ENCODE data around the gene PYGM. TPM values are rescaled to one million over a fixed set of nuclear protein-coding genes. Genes with fewer than 3 reads are reported as not detected.
A peak's percentile ranks its signal among the peaks of the same experiment; 100 is the strongest.

PYGM gene
- total and polyA plus RNA-seq, 2 of the 8 experiments (the other 6 are each of a cell fraction or from before 2014, with no cell fraction given): 9.6 to 10.0 TPM

DNA sequence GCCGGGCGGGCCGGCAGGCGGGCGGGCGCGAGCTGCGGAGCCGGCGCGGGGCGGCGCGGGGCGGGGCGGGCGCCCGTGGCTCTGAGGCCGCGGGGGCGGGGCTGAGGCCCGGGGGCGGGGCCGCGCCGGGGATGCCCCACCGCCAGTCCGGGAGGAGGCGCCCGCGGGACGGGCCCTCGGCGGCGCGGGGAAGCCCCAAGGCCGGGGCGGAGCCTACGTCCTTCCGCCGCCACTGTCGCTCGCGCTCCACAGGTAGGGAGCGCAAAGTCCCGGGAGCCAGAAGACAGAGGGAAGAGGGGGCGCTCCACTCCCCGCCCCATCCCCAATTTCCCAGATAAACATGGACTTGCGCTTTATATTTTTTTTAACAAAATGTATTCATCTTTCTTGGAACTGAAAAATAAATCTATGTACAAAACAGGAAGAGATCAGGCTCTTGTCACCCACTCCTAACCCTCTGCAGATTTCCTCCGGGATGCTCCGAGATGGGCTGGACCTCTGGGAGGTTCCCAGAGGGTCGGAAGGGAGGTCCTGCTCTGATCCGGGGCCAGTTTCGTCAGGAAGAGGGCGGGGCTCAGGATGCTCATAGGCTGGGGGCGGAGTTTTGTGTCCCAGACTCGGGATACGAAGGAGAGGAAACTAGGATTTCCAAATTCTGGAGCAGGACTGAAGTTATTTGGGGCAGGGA is 43.5 kb upstream of the PYGM start, which contains the start of gene MAP4K2 (continued):
- TF ChIP-seq CBX8 (IDR thresholded peaks at IDR 0.05; ENCODE audit: borderline replicate concordance, low read depth, low read length) (no peak), EGR1 (IDR thresholded peaks at IDR 0.05; ENCODE audit: borderline replicate concordance, low read depth, low read length) (no peak), EP300 (IDR thresholded peaks at IDR 0.05; ENCODE audit: borderline replicate concordance in 1 of 2, low read depth in 2 of 2, low read length in 2 of 2) (no peak), KDM5A (IDR thresholded peaks at IDR 0.05; ENCODE audit: low read length) (no peak), RXRA (IDR thresholded peaks at IDR 0.05; ENCODE audit: insufficient read depth, low read depth, low read length) (no peak), SIX5 (IDR thresholded peaks at IDR 0.05; ENCODE audit: low read depth, low read length) (no peak), CTBP2 (IDR thresholded peaks at IDR 0.05; ENCODE audit: borderline replicate concordance, insufficient read depth, insufficient read length, low read length) (no peak), ASH2L (IDR thresholded peaks at IDR 0.05; ENCODE audit: low read length) (no peak), SRF (IDR thresholded peaks at IDR 0.05; ENCODE audit: low read depth, low read length) (no peak), RBBP5 (IDR thresholded peaks at IDR 0.05; ENCODE audit: borderline replicate concordance, low read depth, low read length) (0 out of 2 replicates have a peak, but pooled peaks have one; percentile 50), TAF1 (IDR thresholded peaks at IDR 0.05; ENCODE audit: low read depth, low read length) (peak; percentile 33; the same call in 1 of the 2 replicates), SP1 (IDR thresholded peaks at IDR 0.05; ENCODE audit: low read depth, low read length) (0 out of 2 replicates have a peak, but pooled peaks have one; percentile 29)
- TF ChIP-seq, protein P1, sequence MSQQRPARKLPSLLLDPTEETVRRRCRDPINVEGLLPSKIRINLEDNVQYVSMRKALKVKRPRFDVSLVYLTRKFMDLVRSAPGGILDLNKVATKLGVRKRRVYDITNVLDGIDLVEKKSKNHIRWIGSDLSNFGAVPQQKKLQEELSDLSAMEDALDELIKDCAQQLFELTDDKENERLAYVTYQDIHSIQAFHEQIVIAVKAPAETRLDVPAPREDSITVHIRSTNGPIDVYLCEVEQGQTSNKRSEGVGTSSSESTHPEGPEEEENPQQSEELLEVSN (IDR thresholded peaks at IDR 0.05): no peak
